KMS-11 (cell line): Measurements from ENCODE around the gene NCAM1.

ENCODE experiments used
- H2AFZ ChIP-seq: fragments of 200-600 bp; sonication (generic); 2 replicates; pipeline ENCODE4 v1.6.1; 2016; ENCODE audit warnings: antibody characterized with exemption, mixed run types, low read depth
- H3K27ac ChIP-seq: fragments of 200-600 bp; sonication (generic); 2 replicates; pipeline ENCODE4 v1.6.1; 2016; ENCODE audit warnings: mild to moderate bottlenecking, mixed run types
- H3K27me3 ChIP-seq: fragments of 200-600 bp; sonication (generic); 2 replicates; pipeline ENCODE4 v1.6.1; 2017; ENCODE audit warnings: mild to moderate bottlenecking, low read depth, mixed run types, moderate library complexity; ENCODE audit not compliant: insufficient read depth
- H3K36me3 ChIP-seq: fragments of 200-600 bp; sonication (generic); 2 replicates; pipeline ENCODE4 v1.6.1; 2017; ENCODE audit warnings: mild to moderate bottlenecking, mixed run types; ENCODE audit not compliant: insufficient read depth
- H3K4me1 ChIP-seq: fragments of 200-600 bp; sonication (generic); 2 replicates; pipeline ENCODE4 v1.6.1; 2016; ENCODE audit warnings: mild to moderate bottlenecking, low read depth, mixed run types; ENCODE audit not compliant: poor library complexity, severe bottlenecking
- H3K4me2 ChIP-seq: fragments of 200-600 bp; sonication (generic); 2 replicates; pipeline ENCODE4 v1.7.0; 2016; ENCODE audit warnings: mild to moderate bottlenecking, mixed run types
- H3K4me3 ChIP-seq: fragments of 200-600 bp; sonication (generic); IDR thresholded peaks from 2 replicates; pipeline ENCODE4 v1.6.1; 2017; ENCODE audit warnings: low read depth, low read length, mixed read lengths; ENCODE audit not compliant: insufficient read depth
- H3K79me2 ChIP-seq: fragments of 200-600 bp; sonication (generic); 2 replicates; pipeline ENCODE4 v1.6.1; 2016; ENCODE audit warnings: low read depth, mixed run types; ENCODE audit not compliant: insufficient read depth
- H3K9ac ChIP-seq: fragments of 200-600 bp; sonication (generic); 2 replicates; pipeline ENCODE4 v1.6.1; 2016; ENCODE audit warnings: mild to moderate bottlenecking, mixed run types
- H4K20me1 ChIP-seq: fragments of 200-600 bp; sonication (generic); 2 replicates; pipeline ENCODE4 v1.6.1; 2016; ENCODE audit warnings: mild to moderate bottlenecking, mixed run types; ENCODE audit not compliant: insufficient read depth
- CTCF ChIP-seq: fragments of 200-600 bp; sonication (generic); conservative IDR thresholded peaks from 2 replicates; pipeline ENCODE4 v1.6.1; 2017; ENCODE audit warnings: low read depth, mild to moderate bottlenecking, antibody characterized with exemption, low read length, moderate library complexity, mixed read lengths

The NCAM1 gene

GRCh38 chr11:113057038-113057437, 95.8 kb downstream of the NCAM1 start:
- H3K27ac ChIP-seq: no peak overlapping the region
- no peak overlapping the region for H3K4me2 ChIP-seq
- H4K20me1 ChIP-seq: no peaks in the 10 kb centered on the region
- no peak overlapping the region for H3K4me3 ChIP-seq
- no peaks in the 10 kb centered on the region for H3K36me3 ChIP-seq
- no peak overlapping the region for H2AFZ ChIP-seq
- H3K27me3 ChIP-seq: no peaks in the 10 kb centered on the region
- no peaks in the 10 kb centered on the region for H3K4me1 ChIP-seq
- H3K9ac ChIP-seq: no peak overlapping the region
- no peak for TF ChIP-seq CTCF
- H3K79me2 ChIP-seq: no peaks in the 10 kb centered on the region

GRCh38 chr11:113059548-113059947, 98.3 kb downstream of the NCAM1 start:
- Histone ChIP-seq H3K79me2 (no peaks in the 10 kb centered on the region), H2AFZ (no peak overlapping the region), H4K20me1 (no peaks in the 10 kb centered on the region), H3K36me3 (no peaks in the 10 kb centered on the region), H3K4me3 (no peak overlapping the region), H3K9ac (no peak overlapping the region), H3K27ac (no peak overlapping the region), H3K4me1 (no peaks in the 10 kb centered on the region), H3K4me2 (no peak overlapping the region), H3K27me3 (no peaks in the 10 kb centered on the region)
- TF ChIP-seq CTCF: no peak

GRCh38 chr11:113065330-113065729, 104.1 kb downstream of the NCAM1 start:
- H3K79me2 ChIP-seq: no peaks in the 10 kb centered on the region
- no peak overlapping the region for H3K27ac ChIP-seq
- H2AFZ ChIP-seq: no peak overlapping the region
- no peak overlapping the region for H3K4me3 ChIP-seq
- no peaks in the 10 kb centered on the region for H3K4me1 ChIP-seq
- H3K27me3 ChIP-seq: no peaks in the 10 kb centered on the region
- no peak overlapping the region for H3K9ac ChIP-seq
- no peak overlapping the region for H3K4me2 ChIP-seq
- H4K20me1 ChIP-seq: no peaks in the 10 kb centered on the region
- TF ChIP-seq CTCF: no peak
- H3K36me3 ChIP-seq: no peaks in the 10 kb centered on the region

GRCh38 chr11:113072237-113072858, 111.1 kb downstream of the NCAM1 start:
- Histone ChIP-seq H3K4me3 (no peak overlapping the region), H3K27ac (no peak overlapping the region), H3K4me2 (no peak overlapping the region), H3K79me2 (no peaks in the 10 kb centered on the region), H3K36me3 (no peaks in the 10 kb centered on the region), H3K9ac (no peak overlapping the region), H3K27me3 (no peaks in the 10 kb centered on the region), H2AFZ (no peak overlapping the region), H4K20me1 (no peaks in the 10 kb centered on the region), H3K4me1 (no peaks in the 10 kb centered on the region)
- no peak for TF ChIP-seq CTCF
